A549 (cell line): Measurements from ENCODE around the gene ARHGAP42.

ENCODE experiments used
- BHLHE40 ChIP-seq: IDR thresholded peaks from 2 replicates; pipeline ENCODE4 v1.6.1; 2012; ENCODE audit warnings: low read depth, low read length, inconsistent platforms
- CBX8 ChIP-seq: fragments of 200-600 bp; sonication (generic); IDR thresholded peaks from 2 replicates; pipeline ENCODE4 v1.6.1; 2016
- CEBPB ChIP-seq, 2 experiments: fragments of >200 bp in 1 of 2; sonication (Bioruptor Twin) in 1 of 2; formaldehyde crosslinking in 1 of 2; IDR thresholded peaks; 2 replicates each; pipeline ENCODE4 v1.6.1; 2012 to 2016
- POLR2A ChIP-seq: IDR thresholded peaks from 2 replicates; pipeline ENCODE4 v1.6.1; 2012; ENCODE audit warnings: mild to moderate bottlenecking, low read length
- RFX5 ChIP-seq: fragments of 450-650 bp; IDR thresholded peaks from 2 replicates; pipeline ENCODE4 v1.7.1; 2014; ENCODE audit warnings: antibody characterized with exemption, mild to moderate bottlenecking, moderate library complexity
- SREBF2 ChIP-seq: fragments of 450-650 bp; IDR thresholded peaks from 2 replicates; pipeline ENCODE4 v1.6.1; 2014; ENCODE audit warnings: mild to moderate bottlenecking, moderate library complexity
- TF ChIP-seq, protein P1 (sequence below): fragments of >200 bp; sonication (Bioruptor Twin); formaldehyde crosslinking; IDR thresholded peaks from 3 replicates; pipeline ENCODE4 v1.5.1; 2016
- TF ChIP-seq, protein P2 (sequence below): fragments of 200-600 bp; sonication (generic); IDR thresholded peaks from 2 replicates; pipeline ENCODE4 v1.6.1; 2016; ENCODE audit warnings: antibody characterized with exemption, mild to moderate bottlenecking, moderate library complexity
- TF ChIP-seq, protein P3 (sequence below): fragments of 450-650 bp; IDR thresholded peaks from 2 replicates; pipeline ENCODE4 v1.6.1; 2014; ENCODE audit warnings: antibody characterized with exemption

DNA sequence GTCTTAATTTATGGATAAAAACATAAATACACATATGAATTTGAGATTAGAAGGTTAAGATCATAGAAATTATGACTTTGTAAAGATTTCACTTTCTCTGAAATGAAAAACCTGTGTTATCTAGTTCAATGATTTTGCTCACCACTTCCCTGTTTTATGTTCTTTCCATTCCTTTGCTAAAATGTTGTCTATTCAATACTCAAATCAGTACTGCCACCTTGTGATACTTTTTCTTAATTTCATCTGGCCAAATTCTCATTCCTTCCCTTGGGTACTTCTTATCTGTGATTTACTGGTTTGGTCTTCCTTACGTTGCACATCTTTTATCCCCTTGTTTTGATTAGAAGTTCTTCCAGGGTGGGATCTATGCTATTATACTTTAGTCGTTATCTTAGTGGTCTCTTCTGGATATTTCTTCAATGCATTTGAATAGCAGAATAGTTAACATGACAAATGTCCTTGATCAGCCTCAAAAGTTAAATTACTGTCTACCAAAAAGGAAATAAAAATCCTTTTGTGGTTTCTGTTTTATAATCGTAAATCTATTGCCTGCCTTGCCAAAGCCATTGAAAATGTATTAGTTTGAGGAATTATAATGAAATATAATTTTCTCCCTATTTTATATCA lies 245.5 kb downstream of the ARHGAP42 start:
- TF ChIP-seq CEBPB (IDR thresholded peaks at IDR 0.05) = no peak
- no peak for TF ChIP-seq POLR2A
- TF ChIP-seq, protein P1, sequence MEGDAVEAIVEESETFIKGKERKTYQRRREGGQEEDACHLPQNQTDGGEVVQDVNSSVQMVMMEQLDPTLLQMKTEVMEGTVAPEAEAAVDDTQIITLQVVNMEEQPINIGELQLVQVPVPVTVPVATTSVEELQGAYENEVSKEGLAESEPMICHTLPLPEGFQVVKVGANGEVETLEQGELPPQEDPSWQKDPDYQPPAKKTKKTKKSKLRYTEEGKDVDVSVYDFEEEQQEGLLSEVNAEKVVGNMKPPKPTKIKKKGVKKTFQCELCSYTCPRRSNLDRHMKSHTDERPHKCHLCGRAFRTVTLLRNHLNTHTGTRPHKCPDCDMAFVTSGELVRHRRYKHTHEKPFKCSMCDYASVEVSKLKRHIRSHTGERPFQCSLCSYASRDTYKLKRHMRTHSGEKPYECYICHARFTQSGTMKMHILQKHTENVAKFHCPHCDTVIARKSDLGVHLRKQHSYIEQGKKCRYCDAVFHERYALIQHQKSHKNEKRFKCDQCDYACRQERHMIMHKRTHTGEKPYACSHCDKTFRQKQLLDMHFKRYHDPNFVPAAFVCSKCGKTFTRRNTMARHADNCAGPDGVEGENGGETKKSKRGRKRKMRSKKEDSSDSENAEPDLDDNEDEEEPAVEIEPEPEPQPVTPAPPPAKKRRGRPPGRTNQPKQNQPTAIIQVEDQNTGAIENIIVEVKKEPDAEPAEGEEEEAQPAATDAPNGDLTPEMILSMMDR = peak; percentile 53
- TF ChIP-seq, protein P2, sequence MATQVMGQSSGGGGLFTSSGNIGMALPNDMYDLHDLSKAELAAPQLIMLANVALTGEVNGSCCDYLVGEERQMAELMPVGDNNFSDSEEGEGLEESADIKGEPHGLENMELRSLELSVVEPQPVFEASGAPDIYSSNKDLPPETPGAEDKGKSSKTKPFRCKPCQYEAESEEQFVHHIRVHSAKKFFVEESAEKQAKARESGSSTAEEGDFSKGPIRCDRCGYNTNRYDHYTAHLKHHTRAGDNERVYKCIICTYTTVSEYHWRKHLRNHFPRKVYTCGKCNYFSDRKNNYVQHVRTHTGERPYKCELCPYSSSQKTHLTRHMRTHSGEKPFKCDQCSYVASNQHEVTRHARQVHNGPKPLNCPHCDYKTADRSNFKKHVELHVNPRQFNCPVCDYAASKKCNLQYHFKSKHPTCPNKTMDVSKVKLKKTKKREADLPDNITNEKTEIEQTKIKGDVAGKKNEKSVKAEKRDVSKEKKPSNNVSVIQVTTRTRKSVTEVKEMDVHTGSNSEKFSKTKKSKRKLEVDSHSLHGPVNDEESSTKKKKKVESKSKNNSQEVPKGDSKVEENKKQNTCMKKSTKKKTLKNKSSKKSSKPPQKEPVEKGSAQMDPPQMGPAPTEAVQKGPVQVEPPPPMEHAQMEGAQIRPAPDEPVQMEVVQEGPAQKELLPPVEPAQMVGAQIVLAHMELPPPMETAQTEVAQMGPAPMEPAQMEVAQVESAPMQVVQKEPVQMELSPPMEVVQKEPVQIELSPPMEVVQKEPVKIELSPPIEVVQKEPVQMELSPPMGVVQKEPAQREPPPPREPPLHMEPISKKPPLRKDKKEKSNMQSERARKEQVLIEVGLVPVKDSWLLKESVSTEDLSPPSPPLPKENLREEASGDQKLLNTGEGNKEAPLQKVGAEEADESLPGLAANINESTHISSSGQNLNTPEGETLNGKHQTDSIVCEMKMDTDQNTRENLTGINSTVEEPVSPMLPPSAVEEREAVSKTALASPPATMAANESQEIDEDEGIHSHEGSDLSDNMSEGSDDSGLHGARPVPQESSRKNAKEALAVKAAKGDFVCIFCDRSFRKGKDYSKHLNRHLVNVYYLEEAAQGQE = no peak
- no peak for TF ChIP-seq SREBF2
- TF ChIP-seq CBX8 = no peak
- no peak for TF ChIP-seq BHLHE40
- TF ChIP-seq RFX5 = no peak
- TF ChIP-seq, protein P3, sequence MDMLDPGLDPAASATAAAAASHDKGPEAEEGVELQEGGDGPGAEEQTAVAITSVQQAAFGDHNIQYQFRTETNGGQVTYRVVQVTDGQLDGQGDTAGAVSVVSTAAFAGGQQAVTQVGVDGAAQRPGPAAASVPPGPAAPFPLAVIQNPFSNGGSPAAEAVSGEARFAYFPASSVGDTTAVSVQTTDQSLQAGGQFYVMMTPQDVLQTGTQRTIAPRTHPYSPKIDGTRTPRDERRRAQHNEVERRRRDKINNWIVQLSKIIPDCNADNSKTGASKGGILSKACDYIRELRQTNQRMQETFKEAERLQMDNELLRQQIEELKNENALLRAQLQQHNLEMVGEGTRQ = no peak
